Measurements from ENCODE around the gene SORCS2. TPM values are rescaled to one million over a fixed set of nuclear protein-coding genes. Genes with fewer than 3 reads are reported as not detected.

Gene SORCS2
- total RNA-seq, 1 donor from 2014 or later: 7.2 TPM

DNA sequence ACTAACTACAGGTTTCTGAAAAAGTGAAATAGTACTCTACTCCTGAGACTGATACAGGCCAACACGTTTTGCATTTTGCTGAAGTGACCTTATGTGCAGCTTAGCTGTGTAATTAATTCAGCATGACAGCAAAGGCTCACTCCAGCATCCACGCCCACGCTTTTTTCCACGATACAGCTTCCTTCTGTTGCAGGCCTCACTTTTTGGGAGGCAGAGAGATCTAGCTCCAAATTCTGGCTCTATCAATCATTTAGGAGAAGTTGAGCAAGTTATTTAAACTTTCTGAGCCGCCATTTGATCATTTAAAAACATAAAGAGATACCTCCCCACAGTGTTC, 587.1 kb downstream of the SORCS2 start:
- intact Hi-C loops (cut with DNase I): no loop called here
- TF ChIP-seq, protein P1, sequence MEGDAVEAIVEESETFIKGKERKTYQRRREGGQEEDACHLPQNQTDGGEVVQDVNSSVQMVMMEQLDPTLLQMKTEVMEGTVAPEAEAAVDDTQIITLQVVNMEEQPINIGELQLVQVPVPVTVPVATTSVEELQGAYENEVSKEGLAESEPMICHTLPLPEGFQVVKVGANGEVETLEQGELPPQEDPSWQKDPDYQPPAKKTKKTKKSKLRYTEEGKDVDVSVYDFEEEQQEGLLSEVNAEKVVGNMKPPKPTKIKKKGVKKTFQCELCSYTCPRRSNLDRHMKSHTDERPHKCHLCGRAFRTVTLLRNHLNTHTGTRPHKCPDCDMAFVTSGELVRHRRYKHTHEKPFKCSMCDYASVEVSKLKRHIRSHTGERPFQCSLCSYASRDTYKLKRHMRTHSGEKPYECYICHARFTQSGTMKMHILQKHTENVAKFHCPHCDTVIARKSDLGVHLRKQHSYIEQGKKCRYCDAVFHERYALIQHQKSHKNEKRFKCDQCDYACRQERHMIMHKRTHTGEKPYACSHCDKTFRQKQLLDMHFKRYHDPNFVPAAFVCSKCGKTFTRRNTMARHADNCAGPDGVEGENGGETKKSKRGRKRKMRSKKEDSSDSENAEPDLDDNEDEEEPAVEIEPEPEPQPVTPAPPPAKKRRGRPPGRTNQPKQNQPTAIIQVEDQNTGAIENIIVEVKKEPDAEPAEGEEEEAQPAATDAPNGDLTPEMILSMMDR (IDR thresholded peaks at IDR 0.05): no peak
- H3K9me3 ChIP-seq: no peaks in the 10 kb centered on the region
- ATAC-seq (no peak), DNase-seq (no peak)
- H3K4me3 ChIP-seq: peak overlapping the region; percentile 37
- H3K36me3 ChIP-seq: peaks cover 15% of the 10 kb centered on the region
- peak overlapping the region; percentile 77 for H3K27ac ChIP-seq
- peaks cover 38% of the 10 kb centered on the region for H3K4me1 ChIP-seq
- H3K27me3 ChIP-seq: no peaks in the 10 kb centered on the region

DNA sequence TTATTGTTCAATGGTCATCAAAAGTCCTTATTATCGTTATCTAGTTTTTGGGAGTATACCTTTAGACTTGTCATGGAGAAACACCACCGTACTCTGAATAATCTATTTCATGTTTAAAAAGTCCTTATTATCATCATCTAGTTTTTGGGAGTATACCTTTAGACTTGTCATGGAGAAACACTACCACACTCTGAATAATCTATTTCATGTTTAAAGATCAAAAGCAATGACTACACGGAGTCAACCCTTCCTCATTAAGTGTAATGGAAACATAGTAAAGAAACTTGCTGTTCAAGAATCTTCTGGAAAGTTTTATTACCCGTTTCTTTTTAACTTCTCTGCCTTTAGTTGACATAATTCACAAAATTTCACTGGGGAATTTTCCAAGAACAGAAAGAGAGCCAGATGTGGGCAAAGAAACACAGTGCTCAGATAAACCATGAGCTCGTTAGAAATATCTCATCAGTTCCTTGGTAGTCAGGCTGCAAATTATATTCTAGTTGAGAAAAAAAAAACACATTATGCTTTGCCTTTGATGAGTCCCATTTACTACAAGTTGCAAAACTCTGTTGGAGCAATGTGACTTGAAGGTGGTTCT, 588.5 kb downstream of the SORCS2 start:
- H3K4me1 ChIP-seq: peaks cover 38% of the 10 kb centered on the region
- TF ChIP-seq, protein P1 (IDR thresholded peaks at IDR 0.05): no peak
- no peak overlapping the region for H3K4me3 ChIP-seq
- DNase-seq: no peak
- ATAC-seq: no peak
- peaks cover 10% of the 10 kb centered on the region for H3K36me3 ChIP-seq
- no peaks in the 10 kb centered on the region for H3K27me3 ChIP-seq
- intact Hi-C loops (cut with DNase I): no loop called here
- no peaks in the 10 kb centered on the region for H3K9me3 ChIP-seq
- no peak overlapping the region for H3K27ac ChIP-seq

DNA sequence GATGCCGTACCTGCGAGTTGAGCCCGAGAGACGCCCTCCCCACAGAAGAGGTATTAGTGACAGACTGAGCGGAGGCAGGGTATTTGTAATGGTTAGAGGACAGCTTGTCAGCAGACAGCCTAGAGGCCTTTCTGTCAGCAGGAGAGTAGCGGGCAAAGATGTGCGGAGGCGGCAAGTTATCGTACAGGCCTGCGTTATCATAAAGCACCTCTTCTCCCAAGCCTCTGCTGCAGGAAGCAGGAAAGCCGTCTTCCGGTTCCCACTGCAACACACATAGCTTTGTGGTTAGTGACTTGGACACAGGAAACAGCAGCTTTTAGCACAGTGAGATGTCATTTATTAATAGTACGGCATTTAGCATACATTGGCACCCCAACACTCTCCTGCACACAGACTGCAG, 589.0 kb downstream of the SORCS2 start:
- peaks cover 10% of the 10 kb centered on the region for H3K36me3 ChIP-seq
- H3K4me3 ChIP-seq: no peak overlapping the region
- ATAC-seq: peak; percentile 67
- TF ChIP-seq, protein P1 (IDR thresholded peaks at IDR 0.05): no peak
- no peaks in the 10 kb centered on the region for H3K27me3 ChIP-seq
- intact Hi-C loops (cut with DNase I): no loop called here
- DNase-seq: peak; percentile 39
- H3K27ac ChIP-seq: no peak overlapping the region
- no peaks in the 10 kb centered on the region for H3K9me3 ChIP-seq
- H3K4me1 ChIP-seq: peaks cover 38% of the 10 kb centered on the region

DNA sequence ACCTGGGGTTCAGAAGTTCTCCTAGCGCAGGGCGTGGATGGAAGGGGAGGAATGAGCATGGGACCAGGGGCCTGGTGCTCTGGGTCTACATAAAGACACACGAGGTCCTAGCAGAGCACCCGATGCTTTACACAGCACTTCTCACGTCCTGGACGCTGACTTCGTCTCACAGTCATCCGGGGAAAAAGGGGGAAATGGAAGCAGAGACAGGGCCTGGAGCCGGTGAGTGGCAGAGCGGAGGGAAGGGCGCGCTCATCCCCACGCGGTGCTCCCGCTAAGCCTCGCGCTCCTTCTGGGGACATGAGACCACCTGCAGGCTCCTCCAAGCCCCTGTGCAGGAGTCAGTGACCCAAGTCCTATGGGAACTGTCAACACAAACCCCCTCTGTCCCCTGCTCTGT, 589.7 kb downstream of the SORCS2 start:
- TF ChIP-seq, protein P1 (IDR thresholded peaks at IDR 0.05): no peak
- no peak for ATAC-seq
- Histone ChIP-seq H3K27me3 (no peaks in the 10 kb centered on the region), H3K4me1 (peaks cover 38% of the 10 kb centered on the region), H3K36me3 (peaks cover 6% of the 10 kb centered on the region), H3K4me3 (no peak overlapping the region), H3K9me3 (no peaks in the 10 kb centered on the region), H3K27ac (no peak overlapping the region)
- DNase-seq: peak; percentile 38
- intact Hi-C loops (cut with DNase I): no loop called here

DNA sequence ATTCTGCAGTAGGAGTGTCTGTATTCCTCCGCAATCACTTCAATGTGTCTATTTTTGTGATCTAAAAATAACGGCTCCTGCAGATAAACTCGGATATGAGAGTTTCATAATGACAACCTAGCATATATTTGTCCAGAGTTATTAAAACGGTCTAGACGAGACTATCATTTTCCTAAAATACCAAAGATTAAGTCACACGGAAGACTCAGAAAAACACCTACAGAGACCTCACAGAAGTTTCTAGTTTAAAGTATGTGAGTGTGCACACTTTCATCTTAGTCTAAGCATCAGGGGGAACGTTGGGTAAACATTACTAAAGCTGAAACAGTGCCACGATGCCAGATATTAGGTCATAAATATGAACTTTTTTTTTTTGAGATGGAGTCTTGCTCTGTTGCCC, 590.4 kb downstream of the SORCS2 start:
- Histone ChIP-seq H3K36me3 (no peaks in the 10 kb centered on the region), H3K4me3 (no peak overlapping the region), H3K4me1 (peaks cover 38% of the 10 kb centered on the region), H3K27me3 (no peaks in the 10 kb centered on the region), H3K9me3 (no peaks in the 10 kb centered on the region), H3K27ac (no peak overlapping the region)
- ATAC-seq (no peak), DNase-seq (no peak)
- intact Hi-C loops (cut with DNase I): no loop called here
- TF ChIP-seq, protein P1 (IDR thresholded peaks at IDR 0.05): no peak

DNA sequence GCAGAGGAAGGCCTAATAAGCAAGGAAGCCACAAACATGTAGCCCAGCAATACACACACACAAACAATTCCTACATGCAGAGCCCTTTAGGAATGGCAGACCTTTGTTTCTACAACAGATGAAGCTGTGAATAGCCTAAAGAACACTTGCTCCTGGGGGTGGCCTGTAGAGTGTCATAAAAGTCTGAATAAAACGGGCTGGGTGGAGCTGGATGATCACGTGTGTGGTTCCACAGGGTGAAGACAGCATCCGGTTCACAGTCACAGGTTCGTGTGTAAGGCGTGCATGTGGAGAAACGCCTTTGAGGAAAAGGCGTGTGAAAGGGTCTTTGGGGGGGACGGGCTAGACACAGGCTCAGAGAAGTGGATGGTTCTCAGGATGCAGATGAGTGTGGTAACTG, 591.2 kb downstream of the SORCS2 start:
- TF ChIP-seq, protein P1 (IDR thresholded peaks at IDR 0.05): no peak
- no peak overlapping the region for H3K4me3 ChIP-seq
- H3K9me3 ChIP-seq: no peaks in the 10 kb centered on the region
- H3K36me3 ChIP-seq: no peaks in the 10 kb centered on the region
- DNase-seq (no peak), ATAC-seq (no peak)
- intact Hi-C loops (cut with DNase I): no loop called here
- no peaks in the 10 kb centered on the region for H3K27me3 ChIP-seq
- no peak overlapping the region for H3K27ac ChIP-seq
- peaks cover 32% of the 10 kb centered on the region for H3K4me1 ChIP-seq
